Measurements from ENCODE around the gene CDH16. TPM values are rescaled to one million over a fixed set of nuclear protein-coding genes. Genes with fewer than 3 reads are reported as not detected.

Gene CDH16
- total and polyA plus RNA-seq, 2 of the 13 experiments (the other 11 are each of a cell fraction or from before 2014, with no cell fraction given) = 2.7 to 3.9 TPM

DNA sequence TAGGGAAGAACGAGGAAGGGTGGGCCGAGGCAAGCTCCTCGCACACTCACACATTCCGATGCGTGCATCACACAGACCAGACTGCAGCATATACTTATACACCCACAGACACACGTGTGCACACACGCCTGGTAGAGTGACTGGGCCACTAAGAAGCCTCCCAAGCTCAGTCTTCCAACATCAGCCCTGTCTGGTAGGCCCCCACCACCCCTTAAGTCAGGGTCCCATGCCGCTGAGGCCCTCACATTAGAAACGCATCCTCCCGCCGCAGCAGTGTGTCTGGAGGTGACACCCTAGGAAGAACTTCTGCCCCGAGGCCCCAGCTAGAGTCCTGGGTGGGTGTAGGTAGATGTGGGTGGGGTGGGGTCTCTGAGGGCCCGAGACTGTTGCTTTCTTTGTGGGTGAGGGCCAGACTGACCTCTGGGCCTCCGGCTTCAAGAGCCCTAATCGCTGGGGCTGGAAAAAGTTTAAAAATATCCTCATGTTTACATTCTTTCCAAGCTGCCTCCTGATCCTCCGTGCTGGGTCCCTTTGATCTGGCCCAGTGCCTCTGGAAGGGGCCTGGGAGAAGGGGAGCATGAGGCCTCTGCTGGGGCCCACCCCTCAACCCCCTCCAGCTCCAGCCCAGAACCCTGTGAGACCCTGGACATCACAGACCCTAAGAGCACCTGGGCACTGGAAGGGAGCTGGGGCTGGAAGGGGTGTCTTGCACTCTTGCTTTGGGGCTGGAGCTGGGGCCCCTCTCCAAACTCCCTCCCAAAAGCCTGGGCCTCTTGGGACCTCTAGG lies 13.6 kb downstream of the CDH16 start (continued):
- TF ChIP-seq, protein P1, sequence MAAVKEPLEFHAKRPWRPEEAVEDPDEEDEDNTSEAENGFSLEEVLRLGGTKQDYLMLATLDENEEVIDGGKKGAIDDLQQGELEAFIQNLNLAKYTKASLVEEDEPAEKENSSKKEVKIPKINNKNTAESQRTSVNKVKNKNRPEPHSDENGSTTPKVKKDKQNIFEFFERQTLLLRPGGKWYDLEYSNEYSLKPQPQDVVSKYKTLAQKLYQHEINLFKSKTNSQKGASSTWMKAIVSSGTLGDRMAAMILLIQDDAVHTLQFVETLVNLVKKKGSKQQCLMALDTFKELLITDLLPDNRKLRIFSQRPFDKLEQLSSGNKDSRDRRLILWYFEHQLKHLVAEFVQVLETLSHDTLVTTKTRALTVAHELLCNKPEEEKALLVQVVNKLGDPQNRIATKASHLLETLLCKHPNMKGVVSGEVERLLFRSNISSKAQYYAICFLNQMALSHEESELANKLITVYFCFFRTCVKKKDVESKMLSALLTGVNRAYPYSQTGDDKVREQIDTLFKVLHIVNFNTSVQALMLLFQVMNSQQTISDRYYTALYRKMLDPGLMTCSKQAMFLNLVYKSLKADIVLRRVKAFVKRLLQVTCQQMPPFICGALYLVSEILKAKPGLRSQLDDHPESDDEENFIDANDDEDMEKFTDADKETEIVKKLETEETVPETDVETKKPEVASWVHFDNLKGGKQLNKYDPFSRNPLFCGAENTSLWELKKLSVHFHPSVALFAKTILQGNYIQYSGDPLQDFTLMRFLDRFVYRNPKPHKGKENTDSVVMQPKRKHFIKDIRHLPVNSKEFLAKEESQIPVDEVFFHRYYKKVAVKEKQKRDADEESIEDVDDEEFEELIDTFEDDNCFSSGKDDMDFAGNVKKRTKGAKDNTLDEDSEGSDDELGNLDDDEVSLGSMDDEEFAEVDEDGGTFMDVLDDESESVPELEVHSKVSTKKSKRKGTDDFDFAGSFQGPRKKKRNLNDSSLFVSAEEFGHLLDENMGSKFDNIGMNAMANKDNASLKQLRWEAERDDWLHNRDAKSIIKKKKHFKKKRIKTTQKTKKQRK (IDR thresholded peaks at IDR 0.05; ENCODE audit: low read length) = no peak
- TF ChIP-seq ZNF691 (CRISPR knock-in tag; IDR thresholded peaks at IDR 0.05; ENCODE audit: borderline replicate concordance, low read depth) (no peak), NCOR1 (IDR thresholded peaks at IDR 0.05; ENCODE audit: borderline replicate concordance, low read length) (peak; percentile 56), ZNF503 (CRISPR knock-in tag; IDR thresholded peaks at IDR 0.05) (peak; percentile 87), FOXP4 (CRISPR knock-in tag; IDR thresholded peaks at IDR 0.05) (peak; percentile 85), DNMT1 (CRISPR knock-in tag; IDR thresholded peaks at IDR 0.05) (no peak), ZNF629 (CRISPR knock-in tag; conservative IDR thresholded peaks at IDR 0.05) (peak; percentile 26; the same call in 1 of the 2 replicates), HMG20B (CRISPR knock-in tag; conservative IDR thresholded peaks at IDR 0.05) (no peak; the same call in 1 of the 2 replicates), KLF12 (CRISPR knock-in tag; IDR thresholded peaks at IDR 0.05; ENCODE audit: borderline replicate concordance) (peak; percentile 46), ZBTB8A (CRISPR knock-in tag; IDR thresholded peaks at IDR 0.05; ENCODE audit: borderline replicate concordance, low read depth) (no peak), RCOR2 (CRISPR knock-in tag; IDR thresholded peaks at IDR 0.05) (no peak), SNAPC5 (CRISPR knock-in tag; IDR thresholded peaks at IDR 0.05; ENCODE audit: borderline replicate concordance) (no peak), LBX2 (CRISPR knock-in tag; IDR thresholded peaks at IDR 0.05; ENCODE audit: borderline replicate concordance) (no peak), BCL6 (CRISPR knock-in tag; IDR thresholded peaks at IDR 0.05) (peak; percentile 86), ZNF782 (CRISPR knock-in tag; IDR thresholded peaks at IDR 0.05; ENCODE audit: borderline replicate concordance) (no peak), ZNF382 (CRISPR knock-in tag; IDR thresholded peaks at IDR 0.05; ENCODE audit: borderline replicate concordance) (no peak), JDP2 (CRISPR knock-in tag; IDR thresholded peaks at IDR 0.05; ENCODE audit: borderline replicate concordance) (no peak), HNRNPLL (IDR thresholded peaks at IDR 0.05; ENCODE audit: low read depth, low read length, poor library complexity, severe bottlenecking) (no peak), TBX3 (IDR thresholded peaks at IDR 0.05; ENCODE audit: borderline replicate concordance) (no peak), ATF7 (IDR thresholded peaks at IDR 0.05) (no peak), ATF7 (CRISPR knock-in tag; IDR thresholded peaks at IDR 0.05) (no peak)

Measured in HepG2 (cell line).